Measurements from ENCODE around the gene CFAP90.

DNA sequence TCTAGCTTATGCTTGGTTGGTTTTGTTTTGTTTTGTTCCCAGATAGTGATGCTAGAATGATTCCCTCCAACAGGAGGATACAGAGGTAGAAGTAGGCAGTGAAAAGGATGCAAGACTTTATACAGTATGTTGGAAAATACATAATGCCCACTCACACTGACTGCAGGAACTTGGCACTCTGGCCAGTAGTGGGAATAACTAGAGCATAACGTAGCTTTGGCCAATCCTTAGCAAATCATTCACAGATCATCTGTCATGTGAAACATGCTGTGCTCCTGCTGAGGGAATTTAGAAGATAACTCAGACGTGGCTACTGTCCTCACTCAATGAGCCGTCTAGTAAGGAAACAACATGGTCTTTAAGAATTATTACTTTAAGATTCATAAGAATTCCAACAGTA lies 13.5 kb downstream of the CFAP90 start:
- TF ChIP-seq LEF1 (IDR thresholded peaks at IDR 0.05; ENCODE audit: borderline replicate concordance) (no peak), FOXK2 (IDR thresholded peaks at IDR 0.05) (no peak), FOXA1 (IDR thresholded peaks at IDR 0.05) (no peak), SP1 (IDR thresholded peaks at IDR 0.05) (no peak), BHLHE40 (IDR thresholded peaks at IDR 0.05; ENCODE audit: borderline replicate concordance) (no peak), FOXM1 (IDR thresholded peaks at IDR 0.05; ENCODE audit: borderline replicate concordance) (no peak), L3MBTL2 (conservative IDR thresholded peaks at IDR 0.05) (no peak)
